ENCODE results near the gene PLB1.

Gene PLB1

DNA sequence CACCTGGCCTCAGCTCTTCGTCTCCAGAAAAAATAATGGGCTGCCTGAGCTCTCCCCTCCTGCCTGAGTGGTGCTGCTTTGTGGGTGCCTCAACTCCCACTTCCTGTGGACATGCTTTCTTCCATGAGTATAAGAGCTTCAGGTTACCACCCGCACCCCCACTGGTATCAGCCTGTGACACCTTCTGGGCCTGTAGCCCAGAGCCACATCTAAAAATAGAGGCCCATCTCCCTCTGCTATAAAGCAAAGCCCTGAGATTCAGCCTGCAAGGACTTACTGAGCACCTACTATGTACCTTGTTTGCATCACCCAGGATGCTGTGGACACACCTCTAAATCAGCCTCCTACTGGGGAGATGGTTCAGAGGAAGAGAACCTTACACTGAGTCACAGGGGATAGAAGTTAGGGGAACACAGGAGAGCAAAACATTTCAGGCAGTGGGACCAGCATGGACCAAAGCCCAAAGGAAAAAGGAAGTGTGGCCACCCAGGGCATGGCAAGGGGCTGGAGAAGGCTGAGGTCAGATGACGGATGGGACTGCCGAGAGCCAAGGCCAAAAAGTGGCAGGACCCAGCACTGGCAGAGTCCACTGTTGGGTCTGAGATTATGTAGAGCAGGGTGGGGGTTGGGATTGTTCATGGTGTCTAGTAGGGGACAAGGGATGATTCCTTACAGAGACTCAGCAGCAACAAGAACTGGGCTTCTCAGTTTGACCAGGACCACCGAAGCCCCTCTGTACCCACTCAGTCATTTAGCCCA is 132.0 kb downstream of the PLB1 start:
- H2AFZ ChIP-seq (ENCODE audit: low read depth, low read length) = no peak overlapping the region
- H3K27me3 ChIP-seq (ENCODE audit: control insufficient read depth in 1 of 2, insufficient read depth in 1 of 2, low read length in 2 of 2) = no peaks in the 10 kb centered on the region
- H4K91ac ChIP-seq (ENCODE audit: low read length) = peak overlapping the region; percentile 55
- no peak overlapping the region for H3K4me3 ChIP-seq (ENCODE audit: insufficient read depth in 1 of 2, low read depth in 1 of 2, low read length in 2 of 2)
- DNase-seq = no peak
- H3K4me1 ChIP-seq (ENCODE audit: control insufficient read depth, insufficient read depth, low read depth, low read length) = peaks cover 10% of the 10 kb centered on the region
- H2BK5ac ChIP-seq (ENCODE audit: low read depth, low read length, poor library complexity, severe bottlenecking) = no peak overlapping the region
- H3K36me3 ChIP-seq (ENCODE audit: control insufficient read depth in 1 of 2, insufficient read depth in 2 of 2, low read depth in 1 of 2, low read length in 2 of 2) = no peaks in the 10 kb centered on the region
- H3K9me3 ChIP-seq (ENCODE audit: control insufficient read depth, low read length) = no peaks in the 10 kb centered on the region
- peak overlapping the region; percentile 15 for H2BK15ac ChIP-seq (ENCODE audit: low read depth, poor library complexity, severe bottlenecking)
- no peak overlapping the region for H2BK120ac ChIP-seq (ENCODE audit: low read depth, low read length)
- no peak overlapping the region for H3K9ac ChIP-seq (ENCODE audit: low read length)
- peak overlapping the region; percentile 40 to 80 for H3K18ac ChIP-seq (ENCODE audit: low read depth in 1 of 2, low read length in 2 of 2)
- no peak overlapping the region for H3K27ac ChIP-seq (ENCODE audit: low read length, poor library complexity, severe bottlenecking)
- H2AK5ac ChIP-seq (ENCODE audit: low read length, severe bottlenecking) = no peak overlapping the region
- H2BK12ac ChIP-seq (ENCODE audit: low read length in 2 of 2) = peak overlapping the region; percentile 46 to 78
- H3K14ac ChIP-seq (ENCODE audit: low read length in 2 of 2) = no peak overlapping the region
- peak overlapping the region; percentile 35 for H4K8ac ChIP-seq (ENCODE audit: low read length)
- WGBS = 95% methylated on average over 5 of the region's 5 CpGs
- H3K4me2 ChIP-seq (ENCODE audit: low read length, poor library complexity, severe bottlenecking) = no peak overlapping the region
- peak overlapping the region in 1 of 2 experiments; percentile 14 for H3K4ac ChIP-seq (ENCODE audit: low read depth in 1 of 2, low read length in 2 of 2)
- H3K79me1 ChIP-seq (replicated peaks; ENCODE audit: low read length, poor library complexity, severe bottlenecking) = no peaks in the 10 kb centered on the region
- no peak overlapping the region for H3K23ac ChIP-seq (ENCODE audit: low read length in 2 of 2)

DNA sequence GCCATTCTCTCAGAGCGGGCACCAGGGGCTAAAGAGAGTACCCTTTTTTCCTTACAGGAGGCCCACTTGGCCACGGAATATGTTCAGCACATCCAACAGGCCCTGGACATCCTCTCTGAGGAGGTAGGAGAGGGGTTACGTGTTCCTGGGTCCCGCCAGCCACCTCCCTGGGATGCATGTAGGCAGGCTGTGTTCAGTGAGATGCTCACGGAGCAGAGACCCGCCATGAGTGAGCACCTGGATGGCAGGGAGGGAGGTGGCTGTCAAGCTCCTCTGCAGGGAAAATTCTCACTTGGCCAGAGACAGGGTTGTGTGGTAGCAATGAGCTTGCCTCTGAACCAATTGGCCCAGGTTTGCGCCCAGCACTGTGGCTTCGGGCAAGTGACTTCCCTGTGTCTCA is 132.6 kb downstream of the PLB1 start:
- no peak for DNase-seq
- Histone ChIP-seq H3K27me3 (ENCODE audit: control insufficient read depth in 1 of 2, insufficient read depth in 1 of 2, low read length in 2 of 2) (no peaks in the 10 kb centered on the region), H3K4ac (ENCODE audit: low read depth in 1 of 2, low read length in 2 of 2) (peak overlapping the region in 1 of 2 experiments; percentile 46), H3K36me3 (ENCODE audit: control insufficient read depth in 1 of 2, insufficient read depth in 2 of 2, low read depth in 1 of 2, low read length in 2 of 2) (no peaks in the 10 kb centered on the region), H2BK12ac (ENCODE audit: low read length in 2 of 2) (peak overlapping the region; percentile 46 to 78), H3K9ac (ENCODE audit: low read length) (no peak overlapping the region), H2AK5ac (ENCODE audit: low read length, severe bottlenecking) (no peak overlapping the region), H3K79me1 (replicated peaks; ENCODE audit: low read length, poor library complexity, severe bottlenecking) (no peaks in the 10 kb centered on the region), H3K9me3 (ENCODE audit: control insufficient read depth, low read length) (no peaks in the 10 kb centered on the region), H2AFZ (ENCODE audit: low read depth, low read length) (no peak overlapping the region), H2BK120ac (ENCODE audit: low read depth, low read length) (no peak overlapping the region), H3K14ac (ENCODE audit: low read length in 2 of 2) (no peak overlapping the region), H3K4me3 (ENCODE audit: insufficient read depth in 1 of 2, low read depth in 1 of 2, low read length in 2 of 2) (no peak overlapping the region), H4K91ac (ENCODE audit: low read length) (peak overlapping the region; percentile 68), H3K23ac (ENCODE audit: low read length in 2 of 2) (no peak overlapping the region), H4K8ac (ENCODE audit: low read length) (no peak overlapping the region), H3K4me2 (ENCODE audit: low read length, poor library complexity, severe bottlenecking) (no peak overlapping the region), H3K27ac (ENCODE audit: low read length, poor library complexity, severe bottlenecking) (no peak overlapping the region), H2BK15ac (ENCODE audit: low read depth, poor library complexity, severe bottlenecking) (no peak overlapping the region), H2BK5ac (ENCODE audit: low read depth, low read length, poor library complexity, severe bottlenecking) (no peak overlapping the region), H3K18ac (ENCODE audit: low read depth in 1 of 2, low read length in 2 of 2) (no peak overlapping the region), H3K4me1 (ENCODE audit: control insufficient read depth, insufficient read depth, low read depth, low read length) (peaks cover 10% of the 10 kb centered on the region)
- 97% methylated on average over 8 of the region's 8 CpGs for WGBS

GRCh38 chr2:28628987-28629386 is 133.1 kb downstream of the PLB1 start:
- no peak overlapping the region for H3K9ac ChIP-seq (ENCODE audit: low read length)
- H3K27ac ChIP-seq (ENCODE audit: low read length, poor library complexity, severe bottlenecking) = no peak overlapping the region
- H2AFZ ChIP-seq (ENCODE audit: low read depth, low read length) = no peak overlapping the region
- peak overlapping the region in 1 of 2 experiments; percentile 52 for H3K18ac ChIP-seq (ENCODE audit: low read depth in 1 of 2, low read length in 2 of 2)
- H3K23ac ChIP-seq (ENCODE audit: low read length in 2 of 2) = no peak overlapping the region
- no peak overlapping the region for H3K4me3 ChIP-seq (ENCODE audit: insufficient read depth in 1 of 2, low read depth in 1 of 2, low read length in 2 of 2)
- DNase-seq = no peak
- H3K27me3 ChIP-seq (ENCODE audit: control insufficient read depth in 1 of 2, insufficient read depth in 1 of 2, low read length in 2 of 2) = no peaks in the 10 kb centered on the region
- H3K9me3 ChIP-seq (ENCODE audit: control insufficient read depth, low read length) = no peaks in the 10 kb centered on the region
- no peak overlapping the region for H2BK120ac ChIP-seq (ENCODE audit: low read depth, low read length)
- no peak overlapping the region for H3K4me2 ChIP-seq (ENCODE audit: low read length, poor library complexity, severe bottlenecking)
- no peak overlapping the region for H4K8ac ChIP-seq (ENCODE audit: low read length)
- H4K91ac ChIP-seq (ENCODE audit: low read length) = peak overlapping the region; percentile 88
- peak overlapping the region; percentile 73 for H2BK15ac ChIP-seq (ENCODE audit: low read depth, poor library complexity, severe bottlenecking)
- 93% methylated on average over 5 of the region's 5 CpGs for WGBS
- peaks cover 10% of the 10 kb centered on the region for H3K4me1 ChIP-seq (ENCODE audit: control insufficient read depth, insufficient read depth, low read depth, low read length)
- H3K14ac ChIP-seq (ENCODE audit: low read length in 2 of 2) = no peak overlapping the region
- no peak overlapping the region for H2BK5ac ChIP-seq (ENCODE audit: low read depth, low read length, poor library complexity, severe bottlenecking)
- no peak overlapping the region for H2AK5ac ChIP-seq (ENCODE audit: low read length, severe bottlenecking)
- no peaks in the 10 kb centered on the region for H3K79me1 ChIP-seq (replicated peaks; ENCODE audit: low read length, poor library complexity, severe bottlenecking)
- no peaks in the 10 kb centered on the region for H3K36me3 ChIP-seq (ENCODE audit: control insufficient read depth in 1 of 2, insufficient read depth in 2 of 2, low read depth in 1 of 2, low read length in 2 of 2)
- peak overlapping the region; percentile 52 to 72 for H2BK12ac ChIP-seq (ENCODE audit: low read length in 2 of 2)
- no peak overlapping the region for H3K4ac ChIP-seq (ENCODE audit: low read depth in 1 of 2, low read length in 2 of 2)

DNA sequence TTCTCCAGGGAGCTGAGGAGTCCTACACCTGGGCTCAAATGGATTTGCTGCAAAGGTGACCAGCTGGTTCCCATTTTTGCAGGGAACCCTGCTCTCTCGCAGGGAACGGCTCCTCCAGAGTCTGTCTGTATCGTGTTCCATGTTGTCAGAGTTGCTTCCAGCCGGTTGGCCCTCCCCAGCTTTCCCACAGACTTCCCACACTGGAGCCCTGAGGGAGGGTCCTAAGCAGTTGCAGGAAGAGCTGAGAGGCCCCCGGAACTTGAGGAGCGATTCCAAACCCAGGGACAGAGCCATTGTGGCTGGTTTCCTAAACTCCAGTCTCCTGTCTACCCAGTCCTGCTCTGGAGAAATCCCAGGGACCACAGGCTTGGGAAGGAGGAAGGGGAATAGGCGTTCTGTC is 134.1 kb downstream of the PLB1 start:
- no peak overlapping the region for H4K8ac ChIP-seq (ENCODE audit: low read length)
- H3K9ac ChIP-seq (ENCODE audit: low read length) = no peak overlapping the region
- no peaks in the 10 kb centered on the region for H3K27me3 ChIP-seq (ENCODE audit: control insufficient read depth in 1 of 2, insufficient read depth in 1 of 2, low read length in 2 of 2)
- no peak overlapping the region for H2BK5ac ChIP-seq (ENCODE audit: low read depth, low read length, poor library complexity, severe bottlenecking)
- peak overlapping the region; percentile 26 for H2BK15ac ChIP-seq (ENCODE audit: low read depth, poor library complexity, severe bottlenecking)
- H3K4me3 ChIP-seq (ENCODE audit: insufficient read depth in 1 of 2, low read depth in 1 of 2, low read length in 2 of 2) = no peak overlapping the region
- no peak for DNase-seq
- no peaks in the 10 kb centered on the region for H3K79me1 ChIP-seq (replicated peaks; ENCODE audit: low read length, poor library complexity, severe bottlenecking)
- H2BK12ac ChIP-seq (ENCODE audit: low read length in 2 of 2) = peak overlapping the region in 1 of 2 experiments; percentile 42
- H3K4ac ChIP-seq (ENCODE audit: low read depth in 1 of 2, low read length in 2 of 2) = peak overlapping the region in 1 of 2 experiments; percentile 13
- H3K4me2 ChIP-seq (ENCODE audit: low read length, poor library complexity, severe bottlenecking) = no peak overlapping the region
- no peak overlapping the region for H3K27ac ChIP-seq (ENCODE audit: low read length, poor library complexity, severe bottlenecking)
- H3K18ac ChIP-seq (ENCODE audit: low read depth in 1 of 2, low read length in 2 of 2) = no peak overlapping the region
- WGBS = 90% methylated on average over 5 of the region's 7 CpGs
- peak overlapping the region; percentile 57 for H4K91ac ChIP-seq (ENCODE audit: low read length)
- H2AFZ ChIP-seq (ENCODE audit: low read depth, low read length) = no peak overlapping the region
- H3K9me3 ChIP-seq (ENCODE audit: control insufficient read depth, low read length) = no peaks in the 10 kb centered on the region
- H3K14ac ChIP-seq (ENCODE audit: low read length in 2 of 2) = no peak overlapping the region
- no peaks in the 10 kb centered on the region for H3K36me3 ChIP-seq (ENCODE audit: control insufficient read depth in 1 of 2, insufficient read depth in 2 of 2, low read depth in 1 of 2, low read length in 2 of 2)
- no peak overlapping the region for H2AK5ac ChIP-seq (ENCODE audit: low read length, severe bottlenecking)
- no peak overlapping the region for H3K23ac ChIP-seq (ENCODE audit: low read length in 2 of 2)
- peaks cover 9% of the 10 kb centered on the region for H3K4me1 ChIP-seq (ENCODE audit: control insufficient read depth, insufficient read depth, low read depth, low read length)
- no peak overlapping the region for H2BK120ac ChIP-seq (ENCODE audit: low read depth, low read length)
